H1 (cell line): ENCODE results near the gene TCF7L2. TPM values are rescaled to one million over a fixed set of nuclear protein-coding genes. Genes with fewer than 3 reads are reported as not detected.

ENCODE experiments used
- JUND ChIP-seq: IDR thresholded peaks from 2 replicates; pipeline ENCODE4 v1.6.1; 2011; ENCODE audit warnings: mild to moderate bottlenecking, improper control_type of control experiment, low read length
- SUZ12 ChIP-seq: fragments of 200-600 bp; sonication (generic); IDR thresholded peaks from 2 replicates; pipeline ENCODE4 v1.6.1; 2012; ENCODE audit warnings: mild to moderate bottlenecking, inconsistent platforms, low read length, moderate library complexity, mixed read lengths
- USF2 ChIP-seq: IDR thresholded peaks from 2 replicates; pipeline ENCODE4 v1.6.1; 2011; ENCODE audit warnings: low read length, improper control_type of control experiment
- polyA plus RNA-seq, 7 experiments: library from polyadenylated mRNA; depleted of rRNA in 3 of 7; stranded (reverse) in 5 of 7; unstranded in 2 of 7; fragments of >200 nt in 5 of 7; fragments of 200-250 nt in 2 of 7; gene quantifications; 1 replicate in 5 of 7; 2 replicates in 1 of 7; 4 replicates in 1 of 7; pipeline versions ENCODE4 v1.2.1 to v1.2.3, GENCODE V29; 2011 to 2013; ENCODE audit warnings: missing spikeins in 2 of 7, mixed read lengths in 2 of 7
- total RNA-seq: library from RNA; stranded (reverse); fragmentation: NEBNext Ultra II Directional; extraction: Animal tissue kit (Norgen Biotek cat#: 25700); gene quantifications from 2 replicates; pipeline ENCODE4 v1.2.1, GENCODE V29; 2021

TCF7L2 gene
- total and polyA plus RNA-seq, 2 of the 8 experiments (the other 6 are each of a cell fraction or from before 2014, with no cell fraction given): 33.9 to 67.3 TPM

GRCh38 chr10:112962343-112962742 is 12.3 kb downstream of the TCF7L2 start (continued):
- TF ChIP-seq USF2 (no peak), JUND (no peak), SUZ12 (no peak)
